Testis (tissue), 2 donors: ENCODE results near the gene NAPSA.

Experiments
- CTCF ChIP-seq, 3 experiments: fragments of 450-650 bp in 2 of 3; fragments of 200-600 bp in 1 of 3; sonication (generic) in 1 of 3; IDR thresholded peaks; one replicate each; pipeline ENCODE4 v1.5.1; 2016 to 2019; ENCODE audit warnings: antibody characterized with exemption in 3 of 3, mild to moderate bottlenecking in 2 of 3, moderate library complexity in 1 of 3
- POLR2A ChIP-seq: fragments of 450-650 bp; IDR thresholded peaks from one replicate; pipeline ENCODE4 v1.6.1; 2017; ENCODE audit warnings: antibody characterized with exemption, mild to moderate bottlenecking, moderate library complexity

- TF ChIP-seq CTCF (IDR thresholded peaks at IDR 0.05) = no peak
- TF ChIP-seq POLR2A = no peak
Observed at GRCh38 chr19:50387868-50388245, 22.4 kb upstream of the NAPSA start.
